GM10248 (cell line): ENCODE results near the gene SORL1.

Experiments used
- CTCF ChIA-PET: fragments of 300-600 bp; sonication (Branson Sonifier 250); formaldehyde crosslinking; extraction: SDS; loops from one replicate; lab custom pipeline; 2021; ENCODE audit warnings: antibody characterized with exemption; lab: Yijun Ruan, JAX
- POLR2A ChIA-PET: fragments of 350-650 bp; sonication (Branson Sonifier 250); formaldehyde crosslinking; extraction: SDS; loops from one replicate; lab custom pipeline; 2020; ENCODE audit warnings: antibody characterized with exemption; lab: Yijun Ruan, JAX
- DNase-seq: peaks from one replicate; pipeline ENCODE4 v3.0.0; 2012; ENCODE audit errors: extremely low spot score
- TF ChIP-seq, protein P1 (sequence below): IDR thresholded peaks from 2 replicates; pipeline ENCODE4 v1.5.1; 2012; ENCODE audit warnings: mild to moderate bottlenecking, low read depth; ENCODE audit errors: extremely low read depth, missing control alignments, control extremely low read depth

Gene SORL1

GRCh38 chr11:121589946-121590537, 137.9 kb downstream of the SORL1 start:
- TF ChIP-seq, protein P1, sequence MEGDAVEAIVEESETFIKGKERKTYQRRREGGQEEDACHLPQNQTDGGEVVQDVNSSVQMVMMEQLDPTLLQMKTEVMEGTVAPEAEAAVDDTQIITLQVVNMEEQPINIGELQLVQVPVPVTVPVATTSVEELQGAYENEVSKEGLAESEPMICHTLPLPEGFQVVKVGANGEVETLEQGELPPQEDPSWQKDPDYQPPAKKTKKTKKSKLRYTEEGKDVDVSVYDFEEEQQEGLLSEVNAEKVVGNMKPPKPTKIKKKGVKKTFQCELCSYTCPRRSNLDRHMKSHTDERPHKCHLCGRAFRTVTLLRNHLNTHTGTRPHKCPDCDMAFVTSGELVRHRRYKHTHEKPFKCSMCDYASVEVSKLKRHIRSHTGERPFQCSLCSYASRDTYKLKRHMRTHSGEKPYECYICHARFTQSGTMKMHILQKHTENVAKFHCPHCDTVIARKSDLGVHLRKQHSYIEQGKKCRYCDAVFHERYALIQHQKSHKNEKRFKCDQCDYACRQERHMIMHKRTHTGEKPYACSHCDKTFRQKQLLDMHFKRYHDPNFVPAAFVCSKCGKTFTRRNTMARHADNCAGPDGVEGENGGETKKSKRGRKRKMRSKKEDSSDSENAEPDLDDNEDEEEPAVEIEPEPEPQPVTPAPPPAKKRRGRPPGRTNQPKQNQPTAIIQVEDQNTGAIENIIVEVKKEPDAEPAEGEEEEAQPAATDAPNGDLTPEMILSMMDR, result no peak
- ChIA-PET POLR2A (no interaction called here), CTCF (interaction anchor here (0.8 to 3.2 kb wide), 19 partner anchors 8 to 431 kb away, joined by 3 to 46 read pairs (median 5); no protein-coding TSS in a partner anchor)
- DNase-seq, result peak; percentile 82

GRCh38 chr11:121590772-121591404, 138.8 kb downstream of the SORL1 start:
- POLR2A ChIA-PET, result no interaction called here
- DNase-seq, result peak; percentile 21
- CTCF ChIA-PET, result interaction anchor here (0.7 to 3.2 kb wide), 42 partner anchors 9 to 432 kb away, joined by 3 to 46 read pairs (median 4); partner anchors contain the start of gene SC5D
- TF ChIP-seq, protein P1, result no peak

GRCh38 chr11:121591405-121592033, 139.4 kb downstream of the SORL1 start:
- DNase-seq, result peak; percentile 73
- POLR2A ChIA-PET, result no interaction called here
- TF ChIP-seq, protein P1, result peak; percentile 82
- CTCF ChIA-PET, result interaction anchor here (0.7 to 3.2 kb wide), 45 partner anchors 8 to 432 kb away, joined by 3 to 46 read pairs (median 4); partner anchors contain the start of gene SC5D

DNA sequence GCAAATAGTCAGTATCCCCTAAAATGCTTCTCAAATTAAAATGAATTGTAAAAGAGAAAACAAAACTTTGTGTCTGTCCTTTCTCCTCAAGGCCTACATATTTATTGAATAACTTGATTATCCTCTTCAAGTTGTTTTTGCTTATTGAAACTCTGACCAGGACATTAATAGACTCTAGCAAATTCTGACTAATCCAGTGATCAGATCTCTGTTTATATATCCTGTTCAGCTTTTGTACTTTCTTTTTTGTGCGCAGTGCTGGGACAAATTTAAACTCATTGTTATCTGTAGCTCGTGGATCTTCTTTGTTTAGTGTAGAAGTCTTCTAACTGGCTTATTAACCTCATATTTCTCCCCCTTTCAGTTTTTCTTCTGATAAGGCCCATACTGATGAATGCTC, 140.6 kb downstream of the SORL1 start:
- peak; percentile 32 for DNase-seq
- ChIA-PET CTCF (interaction anchor here (1.1 to 3.2 kb wide), 7 partner anchors 11 to 354 kb away, joined by 3 to 46 read pairs (median 12); no protein-coding TSS in a partner anchor), POLR2A (no interaction called here)
- TF ChIP-seq, protein P1, result no peak

GRCh38 chr11:121595717-121596161, 143.6 kb downstream of the SORL1 start:
- DNase-seq, result no peak
- POLR2A ChIA-PET, result no interaction called here
- CTCF ChIA-PET, result no interaction called here

More at GRCh38 chr11:121595717-121596161, 143.6 kb downstream of the SORL1 start:
- TF ChIP-seq, protein P1, result no peak
